Kasumi-1 (cell line): ENCODE data around the gene DNM3.
A peak's percentile ranks its signal among the peaks of the same experiment; 100 is the strongest.
"Not testable (repeated sequence)": the region's sequence is repeated elsewhere in the genome, so short reads cannot be mapped to it uniquely, and the experiment has no call there.

ENCODE experiments used
- DNase-seq, 2 experiments: peaks; one replicate each; lab custom pipeline; 2025; lab: John Stamatoyannopoulos, UW

DNM3 gene

GRCh38 chr1:172277989-172278388, 436.7 kb downstream of the DNM3 start:
- no peak for DNase-seq

DNA sequence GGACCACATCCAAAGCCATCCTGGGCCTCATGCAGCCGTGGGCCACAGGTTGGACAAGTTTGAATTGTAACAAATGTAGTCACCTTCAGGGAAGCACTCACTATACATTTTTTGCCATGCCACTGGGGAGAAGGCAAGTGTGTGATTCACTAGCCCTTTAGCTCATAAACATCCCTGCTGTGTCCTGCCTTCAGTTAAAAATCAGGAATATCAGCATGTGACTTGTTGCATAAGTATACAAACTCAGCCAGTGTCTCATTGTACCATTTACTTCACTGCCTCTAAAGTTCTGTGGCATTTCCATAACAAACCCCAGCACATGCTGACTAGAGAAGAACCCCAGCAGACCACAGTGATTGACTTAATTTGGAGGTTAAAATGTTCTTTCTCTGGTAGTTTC, 437.2 kb downstream of the DNM3 start:
- DNase-seq = no peak

DNA sequence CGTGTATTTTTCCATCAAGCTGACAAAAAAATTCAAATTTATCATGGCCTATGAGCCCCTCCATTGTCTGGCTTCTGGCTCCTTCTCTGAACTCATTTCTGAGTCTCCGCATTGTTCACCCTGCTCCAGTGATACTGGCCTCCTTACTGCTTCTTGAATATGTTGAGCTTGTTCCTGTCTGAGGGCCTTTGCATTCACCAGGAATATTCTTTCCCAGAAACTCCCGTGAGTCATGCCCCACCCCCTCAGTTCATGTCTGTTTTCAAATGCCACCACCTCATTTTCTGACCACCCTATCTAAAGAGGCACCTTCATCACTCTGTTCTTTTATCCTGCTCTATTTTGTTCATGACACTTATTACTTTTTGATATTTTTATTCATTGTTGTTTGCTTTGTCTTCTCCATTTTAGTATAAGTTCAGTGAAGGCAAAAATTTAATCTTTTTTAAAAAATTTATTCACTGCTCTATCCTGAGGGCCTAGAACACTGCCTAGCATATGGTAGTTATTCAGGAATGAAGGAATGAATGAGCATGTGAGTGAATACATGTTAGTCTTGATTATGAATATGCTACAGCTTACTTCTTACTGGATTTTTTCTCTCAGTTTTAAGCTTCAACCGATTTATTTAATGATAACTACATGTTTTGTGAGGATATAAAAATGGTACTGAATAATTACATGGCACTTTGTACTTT, 438.8 kb downstream of the DNM3 start:
- no peak for DNase-seq

- DNase-seq = no peak
Observed at GRCh38 chr1:172283766-172284165, 442.5 kb downstream of the DNM3 start.

GRCh38 chr1:172286629-172287076, 445.4 kb downstream of the DNM3 start:
- peak in 1 of 2 experiments; percentile 23 for DNase-seq

GRCh38 chr1:172287208-172287607, 445.9 kb downstream of the DNM3 start:
- DNase-seq = no peak

GRCh38 chr1:172288581-172288980, 447.3 kb downstream of the DNM3 start:
- no peak for DNase-seq

DNA sequence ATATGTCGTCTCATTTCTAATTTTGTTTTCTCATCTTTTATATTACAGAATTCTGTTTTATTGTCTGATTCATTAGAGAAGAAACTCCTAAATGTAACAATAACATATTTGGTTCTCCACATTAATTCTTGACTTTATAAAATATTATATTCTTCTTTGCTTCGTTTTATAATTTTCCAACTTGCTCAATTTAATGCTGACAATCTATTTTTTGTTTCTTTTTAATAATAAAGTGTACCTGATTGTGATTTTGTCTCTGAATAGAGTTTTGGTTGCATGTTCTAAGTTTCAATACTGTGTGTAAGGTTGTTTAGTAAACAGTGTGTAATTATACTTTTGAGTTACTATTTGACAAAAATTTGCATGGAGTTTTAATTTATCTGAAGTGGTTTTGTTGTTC, 448.1 kb downstream of the DNM3 start:
- DNase-seq = no peak

- no peak for DNase-seq
Observed at GRCh38 chr1:172292840-172293239, 451.5 kb downstream of the DNM3 start.

DNA sequence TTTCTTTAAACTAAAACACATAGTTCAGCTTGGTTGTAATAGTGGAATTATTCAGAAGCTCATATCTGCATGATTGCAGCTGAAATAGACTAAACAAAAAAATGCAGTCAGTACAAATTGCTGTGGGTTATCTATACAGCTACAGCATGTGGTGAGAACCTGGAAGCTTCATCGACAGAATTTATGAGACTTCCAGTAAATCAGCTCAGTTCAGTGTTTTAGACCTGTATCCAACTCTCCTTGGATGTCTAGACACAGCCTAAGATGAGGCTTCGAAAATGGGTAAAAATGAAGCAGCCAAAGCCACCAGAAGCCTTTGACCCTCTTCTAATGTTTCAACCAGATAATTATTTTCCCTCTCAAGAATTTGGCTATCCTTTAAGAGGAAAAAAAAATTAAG, 452.1 kb downstream of the DNM3 start:
- no peak for DNase-seq

DNA sequence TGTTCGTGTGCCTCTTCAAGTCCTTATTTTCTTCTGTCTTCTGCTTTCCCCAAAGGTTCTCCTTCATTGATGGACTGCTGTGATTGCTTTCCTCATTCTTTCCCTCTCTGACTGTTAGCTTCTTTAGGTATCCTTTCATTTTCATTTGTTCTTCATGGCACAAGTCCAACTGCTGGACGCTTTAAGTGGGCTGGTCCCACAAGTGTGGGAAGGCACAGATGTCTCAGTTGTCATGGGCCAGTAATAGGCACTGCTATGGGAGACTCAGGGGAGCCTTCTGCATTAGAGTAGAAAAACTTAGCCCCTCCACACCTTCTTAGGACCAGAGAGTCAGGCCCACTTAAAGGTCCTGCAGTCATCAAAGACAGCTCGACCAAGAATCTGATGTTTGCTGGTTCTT, 456.8 kb downstream of the DNM3 start:
- DNase-seq = no peak

DNA sequence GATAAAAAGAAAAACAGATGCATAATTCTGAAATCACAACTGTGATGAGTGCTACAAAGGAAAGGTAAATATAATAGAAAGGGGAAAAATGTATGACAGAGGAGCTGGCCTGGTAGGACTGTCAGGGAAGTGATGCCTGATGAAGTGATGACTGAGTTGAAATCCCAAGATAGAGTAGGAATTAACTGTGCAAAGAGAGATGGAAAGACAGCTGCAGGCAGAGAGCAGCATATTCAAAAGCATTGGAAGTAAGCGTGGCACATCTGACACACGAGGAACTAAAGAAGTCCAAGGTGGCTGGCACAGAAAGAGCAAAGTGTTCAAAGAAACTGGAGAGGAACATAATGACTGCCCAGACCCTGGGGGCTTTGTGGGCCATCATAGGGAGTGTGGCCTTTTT, 457.6 kb downstream of the DNM3 start:
- no peak for DNase-seq

GRCh38 chr1:172299515-172299914, 458.2 kb downstream of the DNM3 start:
- no peak for DNase-seq

DNA sequence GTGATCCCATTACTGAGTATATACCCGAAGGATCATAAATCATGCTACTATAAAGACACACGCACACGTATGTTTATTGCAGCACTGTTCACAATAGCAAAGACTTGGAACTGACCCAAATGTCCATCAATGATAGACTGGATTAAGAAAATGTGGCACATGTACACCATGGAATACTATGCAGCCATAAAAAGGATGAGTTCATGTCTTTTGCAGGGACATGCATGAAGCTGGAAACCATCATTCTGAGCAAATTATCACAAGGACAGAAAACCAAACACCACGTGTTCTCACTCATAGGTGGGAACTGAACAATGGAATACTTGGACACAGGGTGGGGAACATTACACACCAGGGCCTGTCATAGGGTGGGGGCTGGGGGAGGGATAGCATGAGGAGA, 466.2 kb downstream of the DNM3 start:
- not testable (repeated sequence) for DNase-seq

GRCh38 chr1:172308142-172308541, 466.8 kb downstream of the DNM3 start:
- no peak for DNase-seq

DNA sequence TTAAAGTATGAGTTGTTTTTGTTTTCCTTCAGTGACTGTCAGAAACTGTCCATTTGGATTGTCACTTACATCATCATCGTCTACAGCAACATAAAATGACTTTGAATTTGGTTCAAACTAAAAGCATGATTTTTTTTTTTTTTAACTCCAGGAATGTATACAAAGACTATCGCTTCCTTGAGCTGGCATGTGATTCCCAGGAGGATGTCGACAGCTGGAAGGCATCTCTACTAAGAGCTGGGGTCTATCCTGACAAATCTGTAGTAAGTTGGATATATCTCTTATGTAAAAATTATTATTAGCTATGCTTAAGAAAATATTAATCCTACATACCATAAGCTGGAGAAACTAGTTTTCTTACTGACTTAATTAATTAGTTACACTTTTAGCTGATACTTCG, 467.3 kb downstream of the DNM3 start:
- no peak for DNase-seq

- no peak for DNase-seq
Observed at GRCh38 chr1:172320733-172321132, 479.4 kb downstream of the DNM3 start.

DNA sequence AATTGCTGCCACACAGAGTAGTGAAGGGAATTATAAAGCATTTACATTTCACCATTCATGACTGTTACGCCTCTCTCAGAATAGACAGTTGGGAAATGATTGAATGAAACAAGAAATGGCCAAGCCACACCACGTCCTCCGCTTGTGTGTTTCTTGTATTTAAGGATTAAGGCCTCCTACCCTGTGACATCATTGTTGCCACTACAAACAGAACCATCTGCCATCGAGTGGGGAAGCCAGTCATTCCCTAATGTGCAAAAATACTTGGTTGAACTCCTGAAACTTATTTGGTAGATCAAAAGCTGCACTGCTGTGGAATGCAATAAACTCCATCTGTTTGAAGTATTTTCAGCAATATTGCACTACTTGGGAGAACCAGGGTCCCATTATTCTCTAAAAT, 480.2 kb downstream of the DNM3 start:
- no peak for DNase-seq

- no peak for DNase-seq
Observed at GRCh38 chr1:172322219-172323061, 481.1 kb downstream of the DNM3 start.

DNA sequence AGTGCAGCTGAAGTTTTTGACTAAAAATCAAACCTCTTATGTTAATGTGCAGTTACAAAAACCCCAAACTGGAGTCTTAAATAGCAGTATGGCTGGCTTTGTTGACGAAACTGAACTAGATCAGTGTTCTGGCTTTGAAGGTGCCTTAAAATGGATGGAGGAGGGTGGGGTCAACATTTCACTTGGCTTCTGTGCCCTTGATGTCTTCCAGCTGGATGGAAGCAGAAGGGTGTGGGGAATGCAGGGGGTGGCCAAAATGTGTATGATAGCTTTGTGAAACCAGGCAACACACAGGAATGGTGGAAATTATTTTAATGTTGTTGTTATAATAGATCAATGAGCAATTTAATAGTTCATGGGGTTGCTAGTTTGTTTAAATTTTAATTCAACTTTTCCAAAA, 482.4 kb downstream of the DNM3 start:
- no peak for DNase-seq

DNA sequence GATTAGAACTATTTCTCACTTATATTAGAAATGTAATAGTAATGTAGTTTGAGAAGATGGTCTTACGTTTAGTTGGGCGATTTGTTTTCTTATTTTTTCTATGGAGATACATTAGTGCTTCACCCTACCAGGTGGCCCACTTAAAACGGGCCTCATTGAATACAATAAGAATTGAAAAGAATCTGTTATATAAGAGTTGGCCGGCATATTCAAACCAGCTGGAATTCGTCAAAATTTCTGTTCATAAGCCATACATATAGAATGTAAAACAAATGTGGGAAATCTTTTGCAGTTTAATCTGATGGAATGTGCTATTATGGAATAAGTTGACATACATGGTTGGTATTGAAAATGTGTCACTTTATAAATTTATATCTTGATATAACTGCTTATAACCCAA, 482.8 kb downstream of the DNM3 start:
- no peak for DNase-seq

- no peak for DNase-seq
Observed at GRCh38 chr1:172324761-172325160, 483.5 kb downstream of the DNM3 start.

DNA sequence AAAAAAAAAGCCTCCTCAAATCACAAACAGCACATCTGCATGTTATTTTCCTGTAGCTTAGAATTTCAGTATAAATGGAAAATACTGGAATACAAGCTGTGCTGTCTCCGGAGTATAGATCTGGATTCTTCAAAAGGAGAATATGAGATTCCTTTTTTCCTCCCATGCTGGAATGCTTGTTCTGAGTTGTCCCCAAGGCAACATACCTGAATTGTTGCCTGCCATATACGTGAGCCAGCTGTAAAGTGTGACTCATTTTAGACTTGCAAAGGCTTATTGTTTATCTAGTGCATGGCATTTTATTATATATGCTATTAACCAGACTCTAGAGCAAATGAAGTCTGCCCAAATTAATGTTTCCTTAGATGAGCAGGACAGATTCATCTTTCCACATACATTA, 484.2 kb downstream of the DNM3 start:
- no peak for DNase-seq

GRCh38 chr1:172326136-172326535, 484.8 kb downstream of the DNM3 start:
- no peak for DNase-seq
